Superior temporal gyrus (tissue), 1 donor: Measurements from ENCODE around the gene MSANTD1.

Source experiments
- DNase-seq: peaks from one replicate; pipeline ENCODE4 v3.0.0-alpha.2; 2016; ENCODE audit errors: extremely low spot score

MSANTD1 gene

DNA sequence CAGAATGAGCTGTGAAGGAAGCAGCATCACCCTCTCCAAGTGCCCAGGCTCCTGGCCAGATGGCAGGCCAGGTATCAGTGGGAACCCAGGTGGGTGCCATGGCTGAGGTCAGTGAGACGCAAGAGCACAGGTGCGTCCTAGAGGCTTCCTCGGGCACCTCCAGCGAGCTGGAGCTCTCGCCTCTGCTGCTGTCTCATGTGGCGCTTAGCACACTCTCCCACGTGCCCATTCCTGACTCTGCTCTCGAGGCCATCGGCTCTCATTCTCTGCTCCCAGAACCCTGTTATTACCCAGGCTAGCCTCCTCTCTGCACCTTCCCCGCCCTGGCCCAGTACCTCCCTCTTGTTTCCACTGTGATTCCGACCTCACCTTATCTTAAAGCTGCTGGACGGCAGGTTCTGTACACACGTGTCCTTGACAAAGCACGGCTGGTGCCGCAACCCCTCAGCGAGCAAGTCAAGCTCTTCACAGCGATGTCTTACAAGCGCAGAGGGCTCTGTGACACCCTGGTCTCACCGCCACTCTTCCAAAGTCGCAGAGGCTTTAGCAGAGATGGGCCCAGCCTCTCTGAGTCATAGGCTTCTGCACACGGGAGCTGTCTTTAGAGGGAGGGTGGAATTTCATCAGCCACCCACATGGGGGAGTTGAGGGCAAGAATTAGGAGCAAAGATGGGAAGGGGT is 15.4 kb upstream of the MSANTD1 start:
- DNase-seq: no peak

DNA sequence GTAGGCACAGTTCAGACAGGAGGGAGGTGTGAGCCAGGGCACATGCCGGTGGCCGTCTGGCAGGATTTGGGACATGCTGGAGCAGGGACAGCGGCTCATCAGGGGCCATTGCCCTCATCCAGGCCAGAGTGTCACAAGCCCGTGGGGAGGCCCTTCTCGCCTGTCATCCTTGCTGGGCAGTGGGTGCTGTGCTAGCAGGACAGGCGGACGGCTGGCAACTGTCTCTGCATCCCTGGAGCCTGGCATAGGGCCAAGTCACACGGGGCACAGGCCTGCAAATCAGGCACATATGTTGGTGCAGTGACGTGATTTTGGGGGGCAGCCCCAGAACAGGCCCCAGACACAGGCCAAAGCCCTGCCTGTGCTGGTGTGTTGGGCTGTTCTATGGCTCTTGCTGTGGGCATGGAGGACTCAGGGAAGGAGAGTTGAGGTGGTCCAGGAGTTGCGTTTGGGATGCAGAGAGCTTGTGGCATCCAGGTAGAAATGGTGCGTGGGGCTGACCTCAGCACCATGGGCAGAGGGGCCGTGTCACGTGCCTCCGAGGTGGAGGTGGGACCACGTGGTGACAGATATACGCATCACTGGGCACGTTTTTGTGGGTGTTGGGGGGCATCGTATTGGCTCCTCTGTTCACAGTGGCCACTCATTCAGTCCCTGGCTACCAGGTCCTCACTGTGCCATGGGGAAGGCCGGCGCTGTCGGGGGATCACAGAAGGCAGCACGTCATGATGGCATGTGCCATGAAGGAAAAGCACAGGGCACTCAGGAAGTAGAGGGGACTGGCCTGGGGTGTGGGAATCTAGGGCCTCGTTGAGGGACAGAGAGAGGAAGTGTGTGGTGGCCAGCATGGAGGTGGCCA is 14.6 kb upstream of the MSANTD1 start:
- no peak for DNase-seq

DNA sequence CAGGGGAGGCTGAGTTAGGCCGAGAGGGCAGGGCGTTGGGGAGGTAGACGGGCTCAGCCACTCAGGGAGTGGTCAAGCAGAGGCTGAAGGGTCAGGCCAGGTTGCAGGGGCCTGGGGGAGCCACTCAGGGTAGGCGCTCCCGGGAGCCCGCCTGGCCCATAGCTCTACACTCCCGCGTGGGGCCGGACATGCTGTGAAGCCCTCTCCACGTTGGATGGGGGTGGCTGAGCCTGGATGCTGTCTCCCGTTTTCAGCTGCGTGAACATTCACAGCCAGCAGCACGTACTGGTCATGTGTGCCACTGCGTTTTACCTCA is 14.0 kb upstream of the MSANTD1 start:
- no peak for DNase-seq

DNA sequence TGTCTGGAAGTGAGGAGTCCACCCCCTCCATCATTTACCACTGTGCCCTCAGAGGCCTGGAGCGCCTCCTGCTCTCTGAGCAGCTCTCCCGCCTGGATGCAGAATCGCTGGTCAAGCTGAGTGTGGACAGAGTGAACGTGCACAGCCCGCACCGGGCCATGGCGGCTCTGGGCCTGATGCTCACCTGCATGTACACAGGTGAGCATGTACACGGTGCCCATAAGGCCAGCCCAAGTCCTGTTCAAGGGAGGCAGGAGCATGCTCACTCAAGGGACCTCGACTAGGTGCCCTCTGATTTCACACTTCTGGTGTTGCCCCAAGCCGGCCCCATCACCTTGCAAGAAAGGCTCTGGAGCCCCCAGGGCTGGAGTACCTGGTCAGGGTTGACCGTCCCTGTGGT is 13.4 kb upstream of the MSANTD1 start:
- no peak for DNase-seq

DNA sequence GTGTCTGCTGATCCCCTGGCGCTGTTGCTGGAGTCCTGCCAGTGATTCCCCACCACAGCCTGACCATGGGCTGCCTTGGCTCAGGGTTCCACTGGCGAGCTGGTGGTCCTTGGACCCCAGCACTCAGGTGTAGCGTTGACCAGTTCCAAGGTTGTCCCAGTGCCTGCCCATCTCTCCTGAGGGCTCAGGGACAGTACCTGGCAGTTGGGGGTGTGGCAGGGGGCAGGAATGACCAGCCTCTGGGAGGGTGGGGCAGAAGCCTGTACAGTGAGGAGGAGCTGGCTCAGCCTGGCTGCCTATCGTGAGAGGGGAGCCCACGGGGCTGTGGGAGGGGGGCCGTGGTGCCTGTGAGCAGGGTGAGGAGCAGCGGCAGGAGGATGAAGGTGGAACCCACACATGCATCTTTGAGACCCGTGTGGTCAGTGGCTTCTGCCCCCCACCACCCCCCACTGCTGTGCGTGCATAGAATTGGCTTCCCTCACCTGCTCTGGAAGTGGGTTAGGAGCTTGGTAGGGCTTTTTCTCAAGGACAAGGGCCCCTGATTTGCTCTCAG is 12.6 kb upstream of the MSANTD1 start:
- no peak for DNase-seq

DNA sequence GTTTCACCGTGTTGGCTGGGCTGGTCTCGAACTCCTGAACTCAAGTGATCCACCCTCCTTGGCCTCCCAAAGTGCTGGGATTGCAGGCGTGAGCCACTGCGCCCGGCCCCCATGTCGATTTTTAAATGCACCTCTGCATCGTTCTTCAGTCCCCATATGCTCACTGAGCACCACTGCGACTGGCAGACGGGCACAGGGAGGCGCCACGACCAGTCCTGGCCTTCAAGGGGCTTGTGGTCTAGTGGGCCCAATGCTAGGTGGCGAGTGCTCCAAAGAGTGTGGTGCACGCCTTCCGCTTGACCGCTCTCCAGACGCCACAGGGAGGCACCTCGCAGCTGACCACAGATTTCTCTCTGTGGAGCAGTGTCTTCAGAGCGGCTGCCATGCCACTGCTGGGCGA is 11.7 kb upstream of the MSANTD1 start:
- DNase-seq: no peak

DNA sequence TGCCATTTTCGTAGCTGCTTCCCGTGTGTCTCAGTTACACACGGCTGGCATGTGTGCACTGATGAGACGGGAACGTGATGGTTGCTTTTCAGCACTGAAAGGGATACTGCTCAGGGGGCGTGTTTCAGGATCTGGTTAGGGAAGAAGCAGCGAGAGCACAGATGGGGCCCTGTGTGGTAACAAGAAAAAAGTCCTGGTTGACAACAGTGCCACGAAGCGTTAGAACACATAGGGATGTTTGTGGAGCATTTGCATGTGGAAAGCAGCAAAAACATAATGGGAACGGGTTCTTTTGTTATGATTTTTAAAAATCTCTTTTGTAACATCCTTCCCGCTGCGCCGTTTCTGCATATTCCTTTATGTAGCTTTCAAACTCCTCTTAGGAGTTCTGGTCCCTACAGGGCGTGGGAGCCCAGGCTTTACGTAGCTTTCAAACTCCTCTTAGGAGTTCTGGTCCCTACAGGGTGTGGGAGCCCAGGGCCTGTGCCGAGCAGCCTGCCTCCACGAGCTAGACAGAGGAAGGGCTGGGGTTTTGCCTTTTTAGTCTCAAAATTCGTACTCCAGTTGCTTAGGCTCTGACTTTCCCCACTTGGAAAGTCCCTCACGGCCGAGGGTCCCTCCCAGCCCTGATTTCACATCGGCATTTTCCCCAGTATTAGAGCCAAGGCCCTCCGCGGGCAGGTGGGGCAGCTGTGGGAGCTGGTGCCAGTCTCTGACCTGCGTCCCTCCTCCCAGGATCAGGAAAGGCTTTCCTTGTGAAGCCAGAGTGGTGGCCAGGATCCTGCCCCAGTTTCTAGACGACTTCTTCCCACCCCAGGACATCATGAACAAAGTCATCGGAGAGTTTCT is 11.0 kb upstream of the MSANTD1 start:
- no peak for DNase-seq

- no peak for DNase-seq
Measured at GRCh38 chr4:3238721-3239120, 10.2 kb upstream of the MSANTD1 start.

DNA sequence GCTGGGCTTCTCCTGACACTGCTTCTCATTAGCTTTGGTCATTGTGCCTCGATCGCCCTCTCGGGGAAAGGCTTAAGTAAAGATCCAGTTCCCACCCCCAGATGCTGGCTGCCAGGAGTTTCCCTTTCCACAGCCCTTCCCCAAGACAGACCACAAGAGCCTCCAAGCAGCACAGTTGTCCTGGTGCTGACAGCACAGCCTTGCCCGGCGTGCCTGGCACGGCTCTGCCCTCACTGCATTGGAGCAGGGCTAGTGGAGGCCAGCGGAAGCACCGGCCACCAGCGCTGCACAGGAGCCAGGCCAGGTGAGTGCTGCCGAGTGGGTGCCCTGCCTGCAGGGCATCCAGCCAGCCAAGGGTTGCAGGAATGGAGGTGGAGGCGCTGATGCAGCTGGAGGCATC is 9.7 kb upstream of the MSANTD1 start:
- no peak for DNase-seq

DNA sequence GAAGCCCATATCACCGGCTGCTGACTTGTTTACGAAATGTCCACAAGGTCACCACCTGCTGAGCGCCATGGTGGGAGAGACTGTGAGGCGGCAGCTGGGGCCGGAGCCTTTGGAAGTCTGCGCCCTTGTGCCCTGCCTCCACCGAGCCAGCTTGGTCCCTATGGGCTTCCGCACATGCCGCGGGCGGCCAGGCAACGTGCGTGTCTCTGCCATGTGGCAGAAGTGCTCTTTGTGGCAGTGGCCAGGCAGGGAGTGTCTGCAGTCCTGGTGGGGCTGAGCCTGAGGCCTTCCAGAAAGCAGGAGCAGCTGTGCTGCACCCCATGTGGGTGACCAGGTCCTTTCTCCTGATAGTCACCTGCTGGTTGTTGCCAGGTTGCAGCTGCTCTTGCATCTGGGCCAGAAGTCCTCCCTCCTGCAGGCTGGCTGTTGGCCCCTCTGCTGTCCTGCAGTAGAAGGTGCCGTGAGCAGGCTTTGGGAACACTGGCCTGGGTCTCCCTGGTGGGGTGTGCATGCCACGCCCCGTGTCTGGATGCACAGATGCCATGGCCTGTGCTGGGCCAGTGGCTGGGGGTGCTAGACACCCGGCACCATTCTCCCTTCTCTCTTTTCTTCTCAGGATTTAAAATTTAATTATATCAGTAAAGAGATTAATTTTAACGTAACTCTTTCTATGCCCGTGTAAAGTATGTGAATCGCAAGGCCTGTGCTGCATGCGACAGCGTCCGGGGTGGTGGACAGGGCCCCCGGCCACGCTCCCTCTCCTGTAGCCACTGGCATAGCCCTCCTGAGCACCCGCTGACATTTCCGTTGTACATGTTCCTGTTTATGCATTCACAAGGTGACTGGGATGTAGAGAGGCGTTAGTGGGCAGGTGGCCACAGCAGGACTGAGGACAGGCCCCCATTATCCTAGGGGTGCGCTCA is 8.7 kb upstream of the MSANTD1 start:
- no peak for DNase-seq

DNA sequence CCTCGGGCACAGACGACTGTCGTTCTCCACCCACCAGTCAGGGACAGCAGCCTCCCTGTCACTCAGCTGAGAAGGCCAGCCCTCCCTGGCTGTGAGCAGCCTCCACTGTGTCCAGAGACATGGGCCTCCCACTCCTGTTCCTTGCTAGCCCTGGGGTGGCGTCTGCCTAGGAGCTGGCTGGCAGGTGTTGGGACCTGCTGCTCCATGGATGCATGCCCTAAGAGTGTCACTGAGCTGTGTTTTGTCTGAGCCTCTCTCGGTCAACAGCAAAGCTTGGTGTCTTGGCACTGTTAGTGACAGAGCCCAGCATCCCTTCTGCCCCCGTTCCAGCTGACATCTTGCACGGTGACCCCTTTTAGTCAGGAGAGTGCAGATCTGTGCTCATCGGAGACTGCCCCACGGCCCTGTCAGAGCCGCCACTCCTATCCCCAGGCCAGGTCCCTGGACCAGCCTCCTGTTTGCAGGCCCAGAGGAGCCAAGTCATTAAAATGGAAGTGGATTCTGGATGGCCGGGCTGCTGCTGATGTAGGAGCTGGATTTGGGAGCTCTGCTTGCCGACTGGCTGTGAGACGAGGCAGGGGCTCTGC is 7.9 kb upstream of the MSANTD1 start:
- DNase-seq: no peak

- no peak for DNase-seq
Measured at GRCh38 chr4:3241898-3242524, 6.9 kb upstream of the MSANTD1 start.

DNA sequence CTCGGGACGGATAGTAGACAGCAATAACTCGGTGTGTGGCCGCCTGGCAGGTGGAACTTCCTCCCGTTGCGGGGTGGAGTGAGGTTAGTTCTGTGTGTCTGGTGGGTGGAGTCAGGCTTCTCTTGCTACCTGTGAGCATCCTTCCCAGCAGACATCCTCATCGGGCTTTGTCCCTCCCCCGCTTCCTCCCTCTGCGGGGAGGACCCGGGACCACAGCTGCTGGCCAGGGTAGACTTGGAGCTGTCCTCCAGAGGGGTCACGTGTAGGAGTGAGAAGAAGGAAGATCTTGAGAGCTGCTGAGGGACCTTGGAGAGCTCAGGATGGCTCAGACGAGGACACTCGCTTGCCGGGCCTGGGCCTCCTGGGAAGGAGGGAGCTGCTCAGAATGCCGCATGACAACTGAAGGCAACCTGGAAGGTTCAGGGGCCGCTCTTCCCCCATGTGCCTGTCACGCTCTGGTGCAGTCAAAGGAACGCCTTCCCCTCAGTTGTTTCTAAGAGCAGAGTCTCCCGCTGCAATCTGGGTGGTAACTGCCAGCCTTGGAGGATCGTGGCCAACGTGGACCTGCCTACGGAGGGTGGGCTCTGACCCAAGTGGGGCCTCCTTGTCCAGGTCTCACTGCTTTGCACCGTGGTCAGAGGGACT is 5.7 kb upstream of the MSANTD1 start:
- no peak for DNase-seq

- no peak for DNase-seq
Measured at GRCh38 chr4:3244002-3244401, 5.0 kb upstream of the MSANTD1 start.

DNA sequence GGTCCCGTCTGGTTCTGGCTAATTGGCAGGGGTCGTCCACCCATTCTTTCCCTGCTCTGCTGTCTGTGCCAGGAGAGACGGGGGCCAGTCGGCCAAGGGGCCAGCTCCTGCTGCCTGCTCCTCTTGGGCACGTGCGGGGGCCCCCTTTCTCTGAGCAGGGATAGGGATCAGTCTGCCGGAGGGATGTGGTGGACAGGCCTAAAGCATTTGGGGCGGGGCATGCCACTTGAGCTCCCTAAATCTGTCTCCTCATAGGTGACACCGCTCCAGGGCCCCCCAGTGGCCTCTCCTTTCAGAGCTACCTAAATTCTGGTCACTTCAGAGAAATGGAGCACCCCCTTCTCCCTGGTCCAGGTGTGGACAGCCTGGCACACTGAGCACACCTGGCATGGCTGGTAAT is 4.2 kb upstream of the MSANTD1 start:
- DNase-seq: no peak

- DNase-seq: no peak
Measured at GRCh38 chr4:3245676-3246075, 3.3 kb upstream of the MSANTD1 start.

- DNase-seq: no peak
Measured at GRCh38 chr4:3246458-3247398, 2.2 kb upstream of the MSANTD1 start.

GRCh38 chr4:3247399-3248177 is 1.4 kb upstream of the MSANTD1 start:
- DNase-seq: no peak
